Breast epithelium (tissue), 4 donors: ENCODE data around the gene TBX5. TPM values are rescaled to one million over a fixed set of nuclear protein-coding genes. Genes with fewer than 3 reads are reported as not detected.
A peak's percentile ranks its signal among the peaks of the same experiment; 100 is the strongest.

Experiments used
- DNase-seq, 2 donors: peaks; one replicate each; pipeline ENCODE4 v3.0.0-alpha.2; 2019; ENCODE audit warnings: low spot score in 2 of 2
- H3K27ac ChIP-seq, 2 donors: fragments of 200-600 bp; sonication (generic) in 1 of 2; one replicate each; pipeline ENCODE4 v1.5.1; 2016 to 2019; ENCODE audit warnings: mild to moderate bottlenecking in 1 of 2
- H3K27me3 ChIP-seq, 2 donors: fragments of 200-600 bp; sonication (generic) in 1 of 2; one replicate each; pipeline versions ENCODE4 v1.5.1 to v1.6.0; 2017 to 2019; ENCODE audit warnings: control low read depth in 1 of 2, mild to moderate bottlenecking in 1 of 2
- H3K36me3 ChIP-seq: fragments of 200-600 bp; one replicate; pipeline ENCODE4 v1.5.1; 2019
- H3K4me1 ChIP-seq, 2 donors: fragments of 200-600 bp; sonication (generic); one replicate each; pipeline ENCODE4 v1.5.1; 2016 to 2019; ENCODE audit warnings: control low read depth in 1 of 2
- H3K4me3 ChIP-seq, 3 donors: fragments of 200-600 bp; sonication (generic); 1 replicate in 2 of 3; 2 replicates in 1 of 3; pipeline ENCODE4 v1.5.1; 2016 to 2019; ENCODE audit warnings: mild to moderate bottlenecking in 3 of 3, moderate library complexity in 2 of 3
- H3K9me3 ChIP-seq, 2 donors: fragments of 200-600 bp; sonication (generic) in 1 of 2; one replicate each; pipeline ENCODE4 v1.5.1; 2016 to 2019; ENCODE audit warnings: control low read depth in 1 of 2
- CTCF ChIP-seq, 3 donors: fragments of 450-650 bp; IDR thresholded peaks; one replicate each; pipeline ENCODE4 v1.5.1; 2016 to 2017; ENCODE audit warnings: antibody characterized with exemption in 3 of 3, mild to moderate bottlenecking in 3 of 3, moderate library complexity in 3 of 3
- POLR2A ChIP-seq: fragments of 450-650 bp; IDR thresholded peaks from one replicate; pipeline ENCODE4 v1.6.1; 2016; ENCODE audit warnings: antibody characterized with exemption, mild to moderate bottlenecking, moderate library complexity
- POLR2AphosphoS5 ChIP-seq, 3 donors: sonication (generic); formaldehyde crosslinking; IDR thresholded peaks; one replicate each; pipeline ENCODE4 v1.6.1; 2017; ENCODE audit warnings: antibody characterized with exemption in 3 of 3
- intact Hi-C: fragments of 100-400 bp; cut with DNase I; formaldehyde crosslinking; loops from one replicate; pipeline ENCODE4 v1.15.1; 2023; ENCODE audit warnings: low total_unique reads
- total RNA-seq, 3 donors: library from RNA; depleted of rRNA; stranded (reverse); fragments of >200 nt; gene quantifications; one replicate each; pipeline ENCODE4 v1.1.0, GENCODE V29; 2016

The TBX5 gene
- total RNA-seq, 3 donors from 2014 or later: 2.2 to 10.2 (median 6.2) TPM

- no peak for DNase-seq
- TF ChIP-seq CTCF (IDR thresholded peaks at IDR 0.05) (no peak), POLR2A (no peak), POLR2AphosphoS5 (IDR thresholded peaks at IDR 0.05) (no peak)
- intact Hi-C loops: no loop called here
- Histone ChIP-seq H3K4me1 (no peaks in the 10 kb centered on the region), H3K27ac (peak overlapping the region; percentile 67 to 93), H3K36me3 (no peaks in the 10 kb centered on the region), H3K27me3 (peaks cover 0 to 96% of the 10 kb centered on the region in 2 donors), H3K4me3 (peak overlapping the region; percentile 42 to 74 (median 53)), H3K9me3 (no peaks in the 10 kb centered on the region)
These were observed 2.5 kb upstream of the TBX5 start for GRCh38 chr12:114408471-114408885.

DNA sequence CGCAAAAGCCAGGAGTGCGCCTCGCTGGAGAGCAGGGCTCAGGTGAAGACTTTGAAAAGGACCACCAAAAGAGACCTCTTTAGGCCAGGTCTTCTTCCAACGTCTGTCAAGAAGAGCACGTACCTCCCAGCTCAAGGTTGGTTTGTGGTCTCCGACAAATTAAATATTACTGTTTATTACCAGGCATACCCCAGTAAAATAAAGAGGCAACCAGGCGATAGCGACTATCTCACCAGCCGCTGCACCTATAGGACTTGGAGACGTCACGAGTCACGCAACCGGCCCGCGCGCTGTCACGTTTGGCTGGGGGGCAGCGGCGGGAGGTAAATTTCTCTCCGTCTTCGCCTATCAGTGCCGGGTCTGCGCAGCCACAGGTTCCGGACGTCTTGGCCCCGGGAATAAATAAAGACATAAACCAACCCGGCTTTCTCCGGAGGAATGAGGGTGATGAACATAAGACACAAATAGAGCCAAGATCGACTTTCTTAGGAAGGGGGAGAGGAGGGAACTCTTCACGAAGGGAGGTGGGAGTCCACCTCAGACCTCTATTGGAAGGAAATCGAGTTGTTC is 2.0 kb upstream of the TBX5 start:
- Histone ChIP-seq H3K27ac (peak overlapping the region; percentile 67 to 93), H3K36me3 (no peaks in the 10 kb centered on the region), H3K4me1 (no peaks in the 10 kb centered on the region), H3K27me3 (peaks cover 0 to 96% of the 10 kb centered on the region in 2 donors), H3K9me3 (no peaks in the 10 kb centered on the region), H3K4me3 (peak overlapping the region; percentile 42 to 74 (median 53))
- no peak for TF ChIP-seq CTCF (IDR thresholded peaks at IDR 0.05)
- TF ChIP-seq POLR2A: no peak
- TF ChIP-seq POLR2AphosphoS5 (IDR thresholded peaks at IDR 0.05): no peak
- intact Hi-C loops: no loop called here
- no peak for DNase-seq

DNA sequence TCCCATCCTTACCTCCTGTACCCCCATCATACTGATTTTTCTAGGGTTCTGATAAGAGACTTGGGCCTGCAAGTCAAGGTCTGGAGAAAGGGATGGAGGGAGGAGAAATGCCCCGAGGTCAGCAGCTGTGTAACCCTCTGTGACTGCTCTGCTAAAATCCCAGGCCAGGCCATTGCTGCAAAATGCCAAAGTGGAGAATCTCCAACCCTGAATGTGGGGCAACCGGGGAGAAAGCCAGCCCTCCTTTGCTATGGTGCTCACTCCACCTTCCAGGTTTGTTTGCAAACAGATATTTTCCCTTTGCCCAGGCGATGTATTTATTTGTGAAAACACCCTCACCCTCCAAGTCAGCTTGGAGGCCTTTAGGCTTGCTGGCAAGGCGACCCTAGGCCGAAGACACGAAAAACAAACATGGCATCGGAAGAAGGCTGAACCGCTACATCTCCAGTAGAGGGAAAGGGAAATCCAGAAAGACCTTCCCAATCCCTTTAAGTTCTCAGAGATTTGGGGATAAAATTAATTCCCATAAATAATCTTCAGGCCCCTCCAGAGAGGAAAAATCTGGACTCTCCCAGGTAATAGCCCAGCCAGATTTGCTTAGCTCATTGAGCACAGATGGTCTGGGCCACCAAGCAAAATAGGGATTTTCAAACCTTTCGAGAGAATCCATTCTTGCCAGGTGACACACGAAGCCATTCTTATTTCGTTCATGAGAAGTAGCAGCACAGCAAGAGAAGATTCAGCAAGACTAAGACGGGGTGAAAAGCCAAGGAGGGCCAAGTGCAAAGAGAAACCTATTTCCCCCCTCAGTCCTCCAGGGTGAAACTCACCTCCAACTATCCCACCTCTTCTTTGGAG is 1.3 kb upstream of the TBX5 start:
- Histone ChIP-seq H3K9me3 (no peaks in the 10 kb centered on the region), H3K4me1 (no peaks in the 10 kb centered on the region), H3K27ac (peak overlapping the region; percentile 67 to 93), H3K36me3 (no peaks in the 10 kb centered on the region), H3K4me3 (peak overlapping the region in 2 of 3 donors; percentile 53 to 74), H3K27me3 (peaks cover 0 to 94% of the 10 kb centered on the region in 2 donors)
- no peak for DNase-seq
- intact Hi-C loops: no loop called here
- TF ChIP-seq CTCF (IDR thresholded peaks at IDR 0.05) (no peak), POLR2A (no peak), POLR2AphosphoS5 (IDR thresholded peaks at IDR 0.05) (no peak)

- intact Hi-C loops: no loop called here
- TF ChIP-seq POLR2AphosphoS5 (IDR thresholded peaks at IDR 0.05) (no peak), POLR2A (no peak), CTCF (IDR thresholded peaks at IDR 0.05) (no peak)
- H3K27me3 ChIP-seq: peaks cover 0 to 94% of the 10 kb centered on the region in 2 donors
These were observed 506 bp upstream of the TBX5 start for GRCh38 chr12:114406316-114406983.

More at GRCh38 chr12:114406316-114406983, 506 bp upstream of the TBX5 start:
- no peaks in the 10 kb centered on the region for H3K9me3 ChIP-seq
- H3K27ac ChIP-seq: peak overlapping the region; percentile 40 to 93
- no peaks in the 10 kb centered on the region for H3K36me3 ChIP-seq
- no peak for DNase-seq
- H3K4me3 ChIP-seq: peak overlapping the region; percentile 53 to 74 (median 54)
- no peaks in the 10 kb centered on the region for H3K4me1 ChIP-seq
